GM12873 (cell line): ENCODE measurements around the gene TTBK2.

ENCODE experiments used
- TF ChIP-seq, protein P1 (sequence below): IDR thresholded peaks from 2 replicates; pipeline ENCODE4 v1.5.1; 2012; ENCODE audit warnings: low read depth, mild to moderate bottlenecking, moderate library complexity, low read length, control low read depth; ENCODE audit not compliant: insufficient read depth; ENCODE audit errors: missing control alignments

Gene TTBK2

DNA sequence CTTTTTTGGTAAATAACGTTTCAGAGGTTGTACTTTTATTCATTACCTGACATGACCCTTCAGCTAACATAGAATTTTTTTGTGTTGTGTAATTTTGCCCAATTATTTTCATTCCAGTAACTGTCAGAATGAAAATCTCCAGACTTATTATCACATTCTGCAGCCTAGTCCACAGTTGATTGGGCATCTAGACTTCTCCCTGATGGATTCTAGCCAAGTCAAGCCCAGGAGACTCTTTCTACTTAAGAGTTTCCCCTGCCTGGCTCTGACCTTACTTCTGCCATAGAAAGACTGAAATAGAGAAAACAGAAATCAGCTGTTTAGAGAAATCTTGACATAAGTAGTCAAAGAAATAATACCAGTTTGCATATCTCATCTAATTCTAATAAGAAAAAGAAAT lies 100.8 kb downstream of the TTBK2 start:
- TF ChIP-seq, protein P1, sequence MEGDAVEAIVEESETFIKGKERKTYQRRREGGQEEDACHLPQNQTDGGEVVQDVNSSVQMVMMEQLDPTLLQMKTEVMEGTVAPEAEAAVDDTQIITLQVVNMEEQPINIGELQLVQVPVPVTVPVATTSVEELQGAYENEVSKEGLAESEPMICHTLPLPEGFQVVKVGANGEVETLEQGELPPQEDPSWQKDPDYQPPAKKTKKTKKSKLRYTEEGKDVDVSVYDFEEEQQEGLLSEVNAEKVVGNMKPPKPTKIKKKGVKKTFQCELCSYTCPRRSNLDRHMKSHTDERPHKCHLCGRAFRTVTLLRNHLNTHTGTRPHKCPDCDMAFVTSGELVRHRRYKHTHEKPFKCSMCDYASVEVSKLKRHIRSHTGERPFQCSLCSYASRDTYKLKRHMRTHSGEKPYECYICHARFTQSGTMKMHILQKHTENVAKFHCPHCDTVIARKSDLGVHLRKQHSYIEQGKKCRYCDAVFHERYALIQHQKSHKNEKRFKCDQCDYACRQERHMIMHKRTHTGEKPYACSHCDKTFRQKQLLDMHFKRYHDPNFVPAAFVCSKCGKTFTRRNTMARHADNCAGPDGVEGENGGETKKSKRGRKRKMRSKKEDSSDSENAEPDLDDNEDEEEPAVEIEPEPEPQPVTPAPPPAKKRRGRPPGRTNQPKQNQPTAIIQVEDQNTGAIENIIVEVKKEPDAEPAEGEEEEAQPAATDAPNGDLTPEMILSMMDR, result no peak

DNA sequence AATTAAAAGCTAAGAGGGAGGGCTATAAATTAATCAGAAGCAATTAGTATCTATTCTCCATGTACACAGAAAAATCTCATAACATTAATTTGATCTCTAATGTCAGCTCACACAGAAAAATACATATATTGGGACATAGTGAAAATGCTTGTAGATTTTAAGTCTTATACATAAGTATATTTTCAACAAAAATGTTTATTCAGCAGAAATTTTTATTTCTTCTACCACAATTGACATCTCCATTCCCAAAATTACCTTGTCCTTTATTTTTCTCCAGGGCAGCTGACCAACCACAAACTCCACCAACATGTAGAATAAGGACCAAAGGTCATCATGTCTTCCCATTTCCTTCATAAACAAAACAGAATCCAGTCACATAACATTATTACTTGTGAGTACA lies 109.1 kb downstream of the TTBK2 start:
- TF ChIP-seq, protein P1, result no peak

DNA sequence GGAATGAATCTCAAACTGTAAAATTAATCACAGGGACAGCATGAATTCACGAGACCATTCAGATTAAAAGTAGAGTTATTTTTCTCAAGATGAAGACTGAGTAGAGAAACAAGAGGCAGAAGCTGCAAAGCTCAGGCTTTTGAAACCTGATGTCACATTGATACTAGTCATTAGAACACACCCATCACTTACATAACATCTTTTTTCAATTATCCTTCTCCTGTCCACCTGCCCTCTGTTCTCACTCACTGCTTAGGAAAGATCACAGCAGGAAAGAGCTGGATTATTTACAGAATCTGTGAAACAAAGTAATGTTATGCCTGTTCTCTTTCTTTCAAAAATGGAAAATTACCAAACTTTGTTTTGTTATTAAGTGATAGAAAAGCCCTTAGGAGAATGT lies 111.7 kb downstream of the TTBK2 start:
- TF ChIP-seq, protein P1, result no peak

DNA sequence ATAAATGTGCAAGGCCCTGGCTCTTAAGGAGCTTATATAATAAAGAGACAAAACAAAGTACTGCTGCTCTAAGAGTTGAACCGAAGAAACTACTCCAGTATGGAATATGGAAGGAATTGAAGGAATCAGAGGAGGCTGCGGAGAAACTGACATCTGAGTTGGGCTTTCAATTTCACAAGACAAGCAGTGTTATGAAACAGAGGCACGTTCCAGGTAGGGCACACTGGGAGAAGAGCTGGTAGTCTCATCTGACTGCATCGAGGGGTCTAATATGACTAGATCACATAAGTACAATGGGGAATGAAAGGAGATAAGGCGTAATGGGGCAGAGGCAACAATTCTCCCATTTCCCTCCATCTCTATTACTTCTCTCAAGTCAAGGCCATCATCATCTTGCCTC lies 115.3 kb downstream of the TTBK2 start:
- TF ChIP-seq, protein P1, result no peak

DNA sequence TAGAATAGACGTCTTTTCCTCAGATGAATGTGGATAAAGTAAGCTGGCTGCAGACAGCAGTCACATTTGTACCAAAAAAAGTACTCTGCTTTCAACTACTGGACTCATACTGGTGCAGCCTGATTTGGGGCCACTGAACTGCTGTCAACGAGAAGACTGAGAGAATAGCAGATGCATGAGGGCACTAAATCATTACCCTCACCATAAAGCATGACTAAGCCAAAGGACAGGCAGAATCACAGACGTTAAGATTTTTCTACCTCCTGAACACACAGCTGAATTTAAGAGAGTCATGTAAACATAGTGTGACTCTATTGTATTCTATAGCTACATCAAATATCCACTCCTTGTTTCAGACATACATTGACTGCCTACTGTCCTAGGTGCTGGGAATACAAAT lies 115.8 kb downstream of the TTBK2 start:
- TF ChIP-seq, protein P1, result no peak

DNA sequence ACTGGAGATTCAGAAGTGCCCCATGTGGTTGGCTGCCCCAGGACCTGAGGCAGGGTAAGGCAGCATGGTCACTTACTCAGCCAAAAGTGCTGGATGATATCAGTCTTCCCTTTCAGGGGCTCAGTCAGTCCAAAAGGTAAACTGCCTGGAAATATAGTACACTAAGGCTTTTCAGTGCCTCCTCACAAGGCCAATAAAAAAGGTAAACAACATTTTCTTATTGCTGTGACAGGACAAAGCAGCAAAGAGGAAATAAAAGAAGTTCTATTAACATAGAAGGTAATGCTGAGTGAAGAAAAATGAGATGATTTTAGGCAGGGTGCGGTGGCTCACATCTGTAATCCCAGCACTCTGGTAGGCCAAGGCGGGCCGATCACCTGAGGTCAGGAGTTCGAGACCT lies 117.1 kb downstream of the TTBK2 start:
- TF ChIP-seq, protein P1, result no peak

DNA sequence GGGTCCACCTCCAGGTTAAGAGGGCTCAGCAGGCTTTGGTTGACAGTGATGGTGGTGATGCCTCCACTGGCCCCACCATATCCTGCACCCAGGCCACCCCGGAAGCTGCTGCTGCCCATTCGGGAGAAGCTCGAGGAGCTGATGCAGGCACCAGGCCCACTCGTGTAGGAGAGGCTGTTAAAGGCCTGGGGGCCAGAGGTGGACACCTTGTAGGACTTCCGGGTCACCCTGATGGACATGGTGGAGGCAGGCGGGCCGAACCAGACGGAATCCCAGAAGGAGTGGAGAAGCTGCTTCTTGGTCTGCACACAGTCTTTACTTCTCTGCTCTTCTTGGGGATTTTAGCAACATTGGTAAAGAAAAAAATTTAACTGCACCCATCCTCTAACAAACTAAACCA lies 118.4 kb downstream of the TTBK2 start:
- TF ChIP-seq, protein P1, result no peak
